GM21367 (cell line): Measurements from ENCODE around the gene NUP133.
"Not testable (repeated sequence)": the region's sequence is repeated elsewhere in the genome, so short reads cannot be mapped to it uniquely, and the experiment has no call there.

Experiments
- ATAC-seq: cut with Tn5 transposase; IDR thresholded peaks from one replicate; pipeline ENCODE4 v1.9.1; 2021; ENCODE audit not compliant: unreplicated experiment

NUP133 gene

GRCh38 chr1:229420765-229421164 is 87.4 kb downstream of the NUP133 start:
- ATAC-seq: no peak

GRCh38 chr1:229420224-229420623 is 87.9 kb downstream of the NUP133 start:
- ATAC-seq: no peak

GRCh38 chr1:229418586-229418985 is 89.6 kb downstream of the NUP133 start:
- not testable (repeated sequence) for ATAC-seq

- ATAC-seq: not testable (repeated sequence)
These were observed 95.3 kb downstream of the NUP133 start for GRCh38 chr1:229412810-229413209.

- no peak for ATAC-seq
These were observed 96.1 kb downstream of the NUP133 start for GRCh38 chr1:229412056-229412455.

- no peak for ATAC-seq
These were observed 96.6 kb downstream of the NUP133 start for GRCh38 chr1:229411434-229412055.

- ATAC-seq: no peak
These were observed 97.3 kb downstream of the NUP133 start for GRCh38 chr1:229410692-229411433.

GRCh38 chr1:229410370-229410691 is 97.8 kb downstream of the NUP133 start:
- ATAC-seq: no peak

- ATAC-seq: no peak
These were observed 98.3 kb downstream of the NUP133 start for GRCh38 chr1:229409616-229410369.

GRCh38 chr1:229408458-229409037 is 99.6 kb downstream of the NUP133 start:
- ATAC-seq: no peak

- ATAC-seq: no peak
These were observed 100.7 kb downstream of the NUP133 start for GRCh38 chr1:229407206-229408026.

- ATAC-seq: no peak
These were observed 101.3 kb downstream of the NUP133 start for GRCh38 chr1:229406798-229407197.

GRCh38 chr1:229403573-229403972 is 104.6 kb downstream of the NUP133 start:
- no peak for ATAC-seq

GRCh38 chr1:229402993-229403392 is 105.1 kb downstream of the NUP133 start:
- no peak for ATAC-seq

GRCh38 chr1:229402329-229402728 is 105.8 kb downstream of the NUP133 start:
- not testable (repeated sequence) for ATAC-seq

GRCh38 chr1:229397762-229398161 is 110.4 kb downstream of the NUP133 start:
- ATAC-seq: no peak

GRCh38 chr1:229396585-229397206 is 111.4 kb downstream of the NUP133 start:
- no peak for ATAC-seq

- not testable (repeated sequence) for ATAC-seq
These were observed 113.6 kb downstream of the NUP133 start for GRCh38 chr1:229394517-229394916.

- ATAC-seq: no peak
These were observed 115.2 kb downstream of the NUP133 start for GRCh38 chr1:229392936-229393335.
